HG02885 (cell line): Measurements from ENCODE around the gene VGF.
"Not testable (repeated sequence)": the region's sequence is repeated elsewhere in the genome, so short reads cannot be mapped to it uniquely, and the experiment has no call there.

Source experiments
- ATAC-seq: cut with Tn5 transposase; IDR thresholded peaks from one replicate; pipeline ENCODE4 v1.9.1; 2021; ENCODE audit warnings: mild to moderate bottlenecking; ENCODE audit not compliant: unreplicated experiment, poor library complexity

Gene VGF

DNA sequence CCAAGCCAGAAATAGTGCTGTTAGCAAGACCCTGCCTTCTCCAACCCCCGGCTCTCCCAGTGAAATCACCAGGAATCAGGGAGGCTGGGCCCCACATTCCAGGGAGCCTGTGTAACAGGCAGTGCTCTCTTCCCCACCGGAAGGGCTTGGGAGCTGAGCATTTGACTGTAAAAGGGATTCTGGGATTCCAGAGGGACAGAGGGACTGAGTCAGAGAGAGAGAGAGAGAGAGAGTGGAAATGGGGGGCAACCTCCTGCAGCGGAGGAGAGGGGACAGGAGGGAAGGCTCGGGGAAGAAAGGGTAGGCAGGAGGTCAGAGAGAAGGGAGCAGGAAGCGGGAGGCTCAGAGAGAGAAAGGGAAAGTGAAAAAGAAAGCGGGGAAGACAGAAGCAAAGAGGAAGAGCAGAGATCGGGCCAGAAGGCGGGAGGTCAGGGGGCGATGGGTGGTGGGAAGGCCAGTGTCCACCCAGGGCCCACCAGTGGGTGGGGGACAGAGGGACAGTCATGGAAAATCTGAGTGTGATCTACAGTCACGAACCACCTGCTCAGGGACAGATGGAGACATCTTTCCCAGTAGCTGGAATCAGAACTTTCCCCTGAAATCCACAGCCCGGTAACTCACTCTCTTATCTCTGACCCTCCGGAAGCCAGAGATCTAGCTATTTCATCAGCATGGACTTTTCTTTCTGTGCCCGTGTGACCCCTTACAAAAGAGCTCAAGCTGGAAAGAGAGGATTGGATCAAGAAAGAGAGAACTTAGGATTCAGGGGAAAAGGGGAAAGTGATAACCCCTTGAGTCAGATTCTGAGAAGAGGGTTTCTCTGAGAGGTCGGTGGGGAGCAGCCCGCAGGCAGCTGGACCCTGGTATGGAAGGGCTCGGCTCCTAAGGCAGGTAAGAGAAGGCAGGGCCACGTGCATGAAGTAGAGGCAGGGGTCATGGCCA lies 43.1 kb downstream of the VGF start:
- no peak for ATAC-seq

DNA sequence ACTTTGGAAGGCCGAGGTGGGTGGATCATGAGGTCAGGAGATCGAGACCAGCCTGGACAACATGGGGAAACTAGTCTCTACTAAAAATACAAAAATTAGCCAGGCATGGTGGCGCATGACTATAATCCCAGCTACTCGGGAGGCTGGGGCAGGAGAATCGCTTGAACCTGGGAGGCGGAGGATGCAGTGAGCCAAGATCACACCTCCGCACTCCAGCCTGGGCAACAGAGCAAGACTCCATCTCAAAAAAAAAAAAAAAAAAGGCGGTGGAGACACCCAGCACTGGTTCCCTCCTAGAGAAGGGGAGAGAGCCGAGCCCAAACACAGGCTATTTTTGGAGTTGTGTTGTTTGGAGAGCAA lies 43.8 kb downstream of the VGF start:
- not testable (repeated sequence) for ATAC-seq

DNA sequence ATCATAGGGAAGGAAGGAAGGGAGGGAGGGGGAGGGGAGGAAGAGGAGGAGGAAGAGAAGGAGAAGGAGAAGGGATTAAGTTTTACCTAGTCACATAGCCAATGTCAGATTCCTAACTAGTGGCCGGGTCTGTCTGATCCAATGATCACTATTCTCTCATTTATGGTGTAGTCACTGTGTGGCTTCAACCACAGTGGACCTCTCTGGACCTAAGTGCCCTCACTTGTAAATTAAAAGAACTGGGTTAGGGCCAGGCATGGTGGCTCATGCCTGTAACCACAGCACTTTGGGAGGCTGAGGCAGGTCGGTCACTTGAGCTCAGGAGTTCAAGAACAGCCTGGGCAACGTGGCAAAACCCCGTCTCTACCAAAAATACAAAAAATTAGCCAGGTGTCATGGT lies 45.1 kb downstream of the VGF start:
- ATAC-seq = no peak

DNA sequence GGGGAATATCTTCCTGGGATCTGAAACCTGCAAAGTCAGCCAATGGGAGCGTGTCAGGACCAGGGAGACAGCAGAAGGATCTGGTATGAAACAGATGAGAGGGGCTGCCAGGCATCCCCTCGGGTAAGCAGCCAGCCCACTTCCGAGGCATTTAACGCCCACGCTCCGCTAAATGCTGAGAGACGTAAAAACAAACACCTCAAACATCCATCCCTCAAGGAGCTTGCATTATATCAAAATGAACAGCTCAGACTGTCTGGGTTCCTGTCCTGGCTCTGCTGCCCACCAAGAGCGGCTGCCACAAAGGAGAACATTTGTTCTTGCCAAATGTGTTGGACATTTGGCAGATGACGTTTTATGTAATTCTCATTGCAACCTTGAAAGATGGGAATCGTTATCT lies 45.5 kb downstream of the VGF start:
- ATAC-seq = no peak

DNA sequence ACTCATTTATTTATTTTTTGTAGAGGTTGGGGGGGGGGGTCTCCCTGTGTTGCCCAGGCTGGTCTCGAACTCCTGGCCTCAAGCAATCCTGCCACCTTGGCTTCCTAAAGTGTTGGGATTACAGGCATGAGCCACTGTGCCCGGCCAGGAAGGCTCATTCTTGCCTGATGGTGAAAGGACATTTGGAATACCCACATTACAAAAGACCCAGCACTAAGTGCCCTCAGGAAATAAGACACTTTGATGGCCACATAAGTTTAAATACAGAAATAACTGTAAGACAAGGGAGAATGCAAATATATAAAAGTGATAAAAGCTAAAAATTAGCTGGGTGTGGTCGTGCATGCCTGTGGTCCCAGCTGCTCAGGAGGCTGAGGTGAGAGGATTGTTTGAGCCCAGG lies 46.5 kb downstream of the VGF start:
- no peak for ATAC-seq

DNA sequence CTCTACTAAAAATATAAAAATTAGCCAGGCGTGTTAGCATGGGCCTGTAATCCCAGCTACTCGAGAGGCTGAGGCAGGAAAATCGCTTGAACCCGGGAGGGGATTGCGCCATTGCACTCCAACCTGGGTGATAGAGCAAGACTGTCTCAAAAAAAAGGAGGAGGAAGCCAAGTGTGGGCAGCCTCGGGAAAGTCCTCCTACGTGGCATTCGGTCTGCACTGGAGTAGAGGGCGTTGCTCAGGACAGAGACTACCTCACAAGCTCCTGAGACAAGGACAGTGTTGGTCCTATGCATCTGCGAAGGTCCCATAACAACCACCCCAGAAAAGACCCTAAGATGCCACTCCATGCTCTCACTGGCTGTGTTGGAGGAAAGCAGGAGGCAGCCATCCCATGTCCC lies 48.5 kb downstream of the VGF start:
- ATAC-seq = no peak

DNA sequence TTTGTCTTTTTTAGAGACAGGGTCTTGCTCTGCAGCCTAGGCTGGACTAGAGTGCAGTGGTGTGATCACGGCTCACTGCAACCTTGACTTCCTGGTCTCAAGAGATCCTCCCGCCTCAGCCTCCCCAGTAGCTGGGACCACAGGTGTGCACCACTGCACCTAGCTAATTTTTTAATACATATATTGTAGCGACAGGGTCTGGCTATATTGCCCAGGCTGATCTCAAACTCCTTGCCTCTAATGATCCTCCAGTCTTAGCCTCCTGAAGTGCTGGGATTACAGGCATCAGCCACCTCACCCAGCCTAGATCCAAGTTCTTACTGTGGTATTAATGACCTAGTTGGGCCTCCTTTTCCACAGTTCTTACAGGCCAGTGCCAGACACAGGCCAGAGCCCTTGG lies 50.2 kb downstream of the VGF start:
- no peak for ATAC-seq

DNA sequence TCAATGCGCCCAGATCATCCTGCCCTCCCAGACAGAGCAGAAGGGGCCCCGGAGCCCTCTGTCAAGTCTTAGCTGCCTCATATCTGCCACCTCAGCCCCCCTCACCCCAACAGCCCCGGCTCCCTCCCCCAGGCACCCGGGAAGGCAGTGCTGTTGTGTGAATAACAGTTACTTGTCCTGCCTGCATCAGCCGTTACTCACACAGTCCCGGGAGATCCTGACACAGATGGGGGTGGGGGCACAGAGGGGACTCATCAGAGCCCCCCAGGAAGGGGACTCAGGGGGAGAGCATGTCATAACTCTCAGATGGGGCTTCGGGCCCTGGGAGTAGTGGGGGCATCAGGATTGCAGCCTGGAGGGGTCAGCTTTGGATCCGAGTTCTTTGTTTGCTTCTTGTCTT lies 50.9 kb downstream of the VGF start:
- ATAC-seq = no peak

DNA sequence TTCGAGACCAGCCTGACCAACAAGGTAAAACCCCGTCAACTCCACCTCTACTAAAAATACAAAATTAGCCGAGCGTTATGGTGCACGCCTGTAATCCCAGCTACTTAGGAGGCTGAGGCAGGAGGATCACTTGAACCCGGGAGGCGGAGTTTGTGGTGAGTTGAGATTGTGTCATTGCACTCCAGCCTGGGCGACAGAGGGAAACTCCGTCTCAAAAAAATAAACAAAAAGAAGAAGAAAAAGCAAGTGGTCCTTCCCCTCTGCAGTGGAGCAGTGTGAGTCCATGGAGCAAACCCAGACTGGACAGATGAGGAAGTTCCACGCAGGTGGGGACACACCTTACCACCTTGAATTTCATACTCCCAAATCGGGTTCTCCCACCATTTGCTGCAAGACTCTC lies 51.5 kb downstream of the VGF start:
- ATAC-seq = no peak

DNA sequence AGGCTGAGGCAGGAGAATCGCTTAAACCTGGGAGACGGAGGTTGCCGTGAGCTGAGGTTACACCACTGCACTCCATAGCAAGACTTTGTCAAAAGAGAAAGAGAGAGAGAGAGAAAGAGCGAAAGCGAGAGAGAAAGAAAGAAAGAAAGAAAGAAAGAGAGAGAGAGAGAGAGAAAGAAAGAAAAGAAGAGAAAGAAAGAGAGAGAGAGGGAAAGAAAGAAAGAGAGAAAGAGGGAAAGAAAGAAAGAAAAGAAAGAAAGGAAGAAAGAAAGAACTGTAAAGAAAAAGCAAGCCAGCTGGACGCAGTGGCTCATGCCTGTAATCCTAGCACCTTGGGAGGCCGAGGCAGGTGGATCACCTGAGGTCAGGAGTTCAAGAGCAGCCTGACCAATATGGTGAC lies 52.2 kb downstream of the VGF start:
- not testable (repeated sequence) for ATAC-seq
